ENCODE data around the gene PLPP3. TPM values are rescaled to one million over a fixed set of nuclear protein-coding genes. Genes with fewer than 3 reads are reported as not detected.

The PLPP3 gene
- total and polyA plus RNA-seq, 5 experiments from 2014 or later, result not detected

DNA sequence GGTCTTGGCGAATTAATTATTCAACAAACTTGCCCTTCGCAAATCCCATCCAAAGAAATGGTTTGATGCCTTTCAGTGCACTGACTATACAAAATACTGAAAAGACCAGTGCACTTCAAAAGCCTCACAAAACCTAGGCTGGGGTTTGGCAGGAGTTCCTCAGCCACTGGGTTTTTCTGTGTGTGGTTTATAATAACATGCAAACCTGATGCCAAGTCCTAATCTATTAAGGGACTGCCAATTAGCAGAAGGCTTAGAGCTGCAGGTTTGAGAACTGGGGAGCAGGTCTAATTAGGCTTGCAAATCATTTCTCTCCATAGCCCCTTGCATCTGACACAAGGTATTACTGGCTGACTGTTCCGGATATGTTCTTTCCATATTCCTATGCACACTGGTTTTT is 27.7 kb downstream of the PLPP3 start:
- peaks cover 0 to 5% (median 0%) of the 10 kb centered on the region in 9 donors for H3K9me3 Mint-ChIP-seq
- no peak overlapping the region for H3K27ac Mint-ChIP-seq
- DNase-seq, result no peak
- ATAC-seq, result no peak
- POLR2A ChIA-PET, result no interaction called here
- no peaks in the 10 kb centered on the region for H3K4me1 Mint-ChIP-seq
- no peak overlapping the region for H3K4me3 Mint-ChIP-seq
- no peaks in the 10 kb centered on the region for H3K36me3 Mint-ChIP-seq
- peaks cover 0 to 11% (median 2%) of the 10 kb centered on the region in 5 donors for H3K27me3 Mint-ChIP-seq

DNA sequence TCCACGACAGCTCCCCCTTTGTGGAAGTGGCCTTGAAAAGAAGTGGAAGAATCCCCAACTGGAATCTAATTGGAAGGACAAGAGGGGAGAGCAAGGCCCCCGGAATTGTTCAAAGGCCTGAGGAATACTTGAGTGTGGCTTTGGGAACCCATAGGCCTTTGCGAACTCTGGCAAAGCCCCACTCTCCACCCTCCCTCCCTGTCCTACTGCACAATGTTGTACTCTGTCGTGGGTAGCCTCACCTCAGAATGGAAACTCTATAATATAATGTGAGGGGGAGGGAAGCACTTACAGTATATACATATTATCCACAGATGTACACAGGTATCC is 28.5 kb downstream of the PLPP3 start:
- Mint-ChIP-seq H3K4me1 (no peaks in the 10 kb centered on the region), H3K36me3 (no peaks in the 10 kb centered on the region), H3K9me3 (no peaks in the 10 kb centered on the region), H3K27me3 (peaks cover 0 to 11% (median 2%) of the 10 kb centered on the region in 5 donors), H3K4me3 (no peak overlapping the region), H3K27ac (no peak overlapping the region)
- POLR2A ChIA-PET, result no interaction called here
- no peak for ATAC-seq
- no peak for DNase-seq

- Mint-ChIP-seq H3K27me3 (peaks cover 0 to 11% (median 2%) of the 10 kb centered on the region in 5 donors), H3K4me3 (no peak overlapping the region), H3K4me1 (no peaks in the 10 kb centered on the region), H3K27ac (no peak overlapping the region), H3K9me3 (no peaks in the 10 kb centered on the region), H3K36me3 (no peaks in the 10 kb centered on the region)
- no peak for ATAC-seq
- no peak for DNase-seq
- POLR2A ChIA-PET, result no interaction called here
These were observed 29.1 kb downstream of the PLPP3 start for GRCh38 chr1:56550138-56550858.

DNA sequence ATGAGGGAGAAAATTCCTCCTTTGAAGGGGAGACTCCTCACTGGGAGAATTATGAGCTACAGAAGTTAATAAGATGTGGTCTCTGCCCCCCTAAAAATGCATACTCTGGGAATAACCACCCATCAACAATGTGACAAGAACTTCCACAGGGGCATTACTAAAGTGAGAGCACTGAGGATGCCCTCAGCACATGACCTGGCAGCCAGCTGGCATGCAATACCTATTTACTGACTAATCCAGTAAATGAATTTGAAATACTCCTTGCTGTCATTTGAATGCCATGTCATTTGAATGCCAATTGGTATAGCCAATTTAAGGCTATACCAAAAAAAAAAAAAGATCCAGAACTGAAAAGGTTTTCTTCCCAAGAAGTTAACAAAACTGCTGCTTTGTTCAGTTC is 30.8 kb downstream of the PLPP3 start:
- H3K4me3 Mint-ChIP-seq, result no peak overlapping the region
- ATAC-seq (no peak), DNase-seq (no peak)
- H3K36me3 Mint-ChIP-seq, result no peaks in the 10 kb centered on the region
- no peaks in the 10 kb centered on the region for H3K9me3 Mint-ChIP-seq
- H3K27ac Mint-ChIP-seq, result no peak overlapping the region
- H3K4me1 Mint-ChIP-seq, result no peaks in the 10 kb centered on the region
- H3K27me3 Mint-ChIP-seq, result peaks cover 0 to 10% (median 2%) of the 10 kb centered on the region in 5 donors
- POLR2A ChIA-PET, result no interaction called here

DNA sequence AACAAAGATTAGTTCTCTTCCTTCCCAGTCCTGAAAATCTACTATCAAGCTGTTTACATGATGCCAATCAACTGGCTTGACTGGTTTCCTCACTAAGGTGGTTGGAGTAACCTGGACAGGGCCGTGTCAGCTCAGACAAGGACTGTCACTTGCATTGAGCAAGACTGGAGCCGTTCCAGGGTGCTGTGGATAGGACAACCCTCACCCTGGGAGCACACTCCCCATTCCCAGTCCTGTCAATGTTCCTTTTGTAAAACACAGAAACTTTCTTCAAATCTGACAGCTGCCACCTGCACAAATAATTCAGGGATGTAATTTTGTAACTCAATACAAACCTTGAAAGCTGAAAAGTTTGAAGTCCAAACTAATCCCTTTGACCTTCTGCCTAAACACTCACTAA is 31.4 kb downstream of the PLPP3 start:
- no peaks in the 10 kb centered on the region for H3K9me3 Mint-ChIP-seq
- H3K27ac Mint-ChIP-seq, result no peak overlapping the region
- DNase-seq (no peak), ATAC-seq (no peak)
- H3K36me3 Mint-ChIP-seq, result no peaks in the 10 kb centered on the region
- no peaks in the 10 kb centered on the region for H3K4me1 Mint-ChIP-seq
- H3K27me3 Mint-ChIP-seq, result peaks cover 0 to 8% (median 2%) of the 10 kb centered on the region in 5 donors
- POLR2A ChIA-PET, result no interaction called here
- H3K4me3 Mint-ChIP-seq, result no peak overlapping the region

DNA sequence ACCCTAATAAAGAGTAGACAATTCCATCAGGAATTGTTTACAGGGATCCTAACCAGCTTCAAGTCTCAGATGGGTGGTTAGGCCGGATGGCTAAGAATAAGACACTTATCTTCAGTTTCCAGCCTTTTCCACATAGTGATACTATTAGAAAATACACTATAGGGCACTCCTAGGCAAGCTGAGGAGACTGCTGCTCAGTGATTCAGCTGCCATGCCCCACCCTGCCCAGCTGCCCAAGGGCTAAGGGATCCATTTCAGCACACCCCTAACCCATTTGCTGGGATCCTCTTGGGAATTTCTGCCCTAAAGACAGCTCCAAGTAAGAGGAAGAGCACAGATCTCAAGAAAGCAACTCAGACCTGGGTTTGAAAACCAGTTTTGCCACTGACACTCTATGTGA is 31.9 kb downstream of the PLPP3 start:
- DNase-seq, result no peak
- POLR2A ChIA-PET, result no interaction called here
- ATAC-seq, result no peak
- Mint-ChIP-seq H3K9me3 (no peaks in the 10 kb centered on the region), H3K36me3 (no peaks in the 10 kb centered on the region), H3K27me3 (peaks cover 0 to 8% (median 2%) of the 10 kb centered on the region in 5 donors), H3K27ac (no peak overlapping the region), H3K4me3 (no peak overlapping the region), H3K4me1 (no peaks in the 10 kb centered on the region)

DNA sequence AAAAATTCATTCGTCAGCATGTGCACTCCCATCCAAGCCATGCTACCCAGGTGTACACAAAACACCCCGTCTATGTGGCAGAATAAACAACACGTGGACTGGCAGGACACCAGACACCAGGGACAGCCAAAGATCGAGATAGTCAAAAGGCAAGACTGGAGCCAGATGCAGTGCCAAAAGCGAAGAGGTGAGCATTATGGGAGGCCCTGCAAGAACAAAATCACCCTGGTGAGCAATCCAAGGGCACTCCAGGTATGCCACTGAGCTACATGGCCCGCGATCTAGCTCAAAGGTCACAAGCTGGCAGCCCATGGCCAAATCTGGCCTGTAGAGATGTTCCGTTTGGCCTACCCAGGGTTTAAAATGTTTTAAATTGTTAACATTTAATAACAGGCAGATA is 33.7 kb downstream of the PLPP3 start:
- DNase-seq (no peak), ATAC-seq (no peak)
- H3K4me3 Mint-ChIP-seq, result no peak overlapping the region
- H3K27ac Mint-ChIP-seq, result no peak overlapping the region
- POLR2A ChIA-PET, result no interaction called here
- H3K4me1 Mint-ChIP-seq, result no peaks in the 10 kb centered on the region
- H3K9me3 Mint-ChIP-seq, result no peaks in the 10 kb centered on the region
- H3K36me3 Mint-ChIP-seq, result no peaks in the 10 kb centered on the region
- H3K27me3 Mint-ChIP-seq, result peaks cover 0 to 7% (median 0%) of the 10 kb centered on the region in 5 donors

- no peaks in the 10 kb centered on the region for H3K36me3 Mint-ChIP-seq
- peaks cover 0 to 7% (median 0%) of the 10 kb centered on the region in 5 donors for H3K27me3 Mint-ChIP-seq
- no peak overlapping the region for H3K27ac Mint-ChIP-seq
- H3K4me1 Mint-ChIP-seq, result no peaks in the 10 kb centered on the region
- no peak for DNase-seq
- POLR2A ChIA-PET, result no interaction called here
- H3K4me3 Mint-ChIP-seq, result no peak overlapping the region
- ATAC-seq, result no peak
- no peaks in the 10 kb centered on the region for H3K9me3 Mint-ChIP-seq
These were observed 35.4 kb downstream of the PLPP3 start for GRCh38 chr1:56543783-56544612.

DNA sequence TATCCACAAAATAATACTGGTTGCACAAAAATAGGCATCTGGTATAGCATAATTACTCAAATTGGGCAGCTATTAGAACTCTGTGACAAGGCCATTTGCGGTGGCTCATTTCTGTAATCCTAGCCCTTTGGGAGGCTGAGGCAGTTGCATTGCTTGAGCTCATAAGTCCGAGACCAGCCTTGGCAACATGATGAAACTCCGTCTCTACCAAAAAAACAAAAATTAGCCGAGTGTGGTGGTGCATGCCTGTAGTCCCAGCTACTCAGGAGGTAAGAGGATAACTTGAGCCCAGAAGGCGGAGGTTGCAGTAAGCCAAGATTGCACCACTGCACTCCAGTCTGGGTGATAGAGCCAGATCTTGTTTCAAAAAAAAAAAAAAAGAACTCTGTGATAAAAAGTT is 36.7 kb downstream of the PLPP3 start:
- Mint-ChIP-seq H3K4me3 (no peak overlapping the region), H3K9me3 (no peaks in the 10 kb centered on the region), H3K27ac (no peak overlapping the region), H3K4me1 (no peaks in the 10 kb centered on the region), H3K27me3 (peaks cover 0 to 7% (median 0%) of the 10 kb centered on the region in 5 donors), H3K36me3 (no peaks in the 10 kb centered on the region)
- POLR2A ChIA-PET, result no interaction called here
- no peak for DNase-seq
- no peak for ATAC-seq

GRCh38 chr1:56541408-56541807 is 38.0 kb downstream of the PLPP3 start:
- Mint-ChIP-seq H3K4me3 (no peak overlapping the region), H3K27ac (no peak overlapping the region), H3K36me3 (no peaks in the 10 kb centered on the region), H3K9me3 (no peaks in the 10 kb centered on the region), H3K27me3 (peaks cover 0 to 3% (median 0%) of the 10 kb centered on the region in 5 donors), H3K4me1 (no peaks in the 10 kb centered on the region)
- no peak for ATAC-seq
- POLR2A ChIA-PET, result interaction anchor here (0.7 kb wide), 1 partner anchor 1009 kb away, joined by 5 read pairs; no protein-coding TSS in a partner anchor
- DNase-seq, result no peak

DNA sequence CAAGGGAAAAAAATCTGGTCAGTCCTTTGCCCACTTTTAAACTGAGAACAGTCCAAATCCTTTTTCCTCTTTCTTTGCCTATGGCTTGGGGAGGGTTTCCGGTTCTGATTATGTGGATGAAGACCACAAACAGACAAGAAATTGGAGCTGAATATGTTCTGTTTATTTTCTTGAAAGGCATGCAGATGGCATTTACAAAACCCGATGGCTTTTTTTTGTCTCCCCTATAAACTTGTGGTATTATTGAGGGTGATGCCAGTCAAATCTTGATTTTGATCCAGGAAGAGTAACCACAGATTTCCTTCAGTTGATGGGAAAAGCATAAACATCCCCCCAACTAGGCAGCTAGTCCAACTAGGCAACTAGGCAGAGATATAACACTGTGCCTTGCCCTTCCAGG is 38.9 kb downstream of the PLPP3 start:
- H3K9me3 Mint-ChIP-seq, result no peaks in the 10 kb centered on the region
- H3K36me3 Mint-ChIP-seq, result no peaks in the 10 kb centered on the region
- no peaks in the 10 kb centered on the region for H3K4me1 Mint-ChIP-seq
- H3K4me3 Mint-ChIP-seq, result no peak overlapping the region
- no peak for ATAC-seq
- peaks cover 0 to 3% (median 0%) of the 10 kb centered on the region in 5 donors for H3K27me3 Mint-ChIP-seq
- POLR2A ChIA-PET, result no interaction called here
- DNase-seq, result no peak
- no peak overlapping the region for H3K27ac Mint-ChIP-seq

DNA sequence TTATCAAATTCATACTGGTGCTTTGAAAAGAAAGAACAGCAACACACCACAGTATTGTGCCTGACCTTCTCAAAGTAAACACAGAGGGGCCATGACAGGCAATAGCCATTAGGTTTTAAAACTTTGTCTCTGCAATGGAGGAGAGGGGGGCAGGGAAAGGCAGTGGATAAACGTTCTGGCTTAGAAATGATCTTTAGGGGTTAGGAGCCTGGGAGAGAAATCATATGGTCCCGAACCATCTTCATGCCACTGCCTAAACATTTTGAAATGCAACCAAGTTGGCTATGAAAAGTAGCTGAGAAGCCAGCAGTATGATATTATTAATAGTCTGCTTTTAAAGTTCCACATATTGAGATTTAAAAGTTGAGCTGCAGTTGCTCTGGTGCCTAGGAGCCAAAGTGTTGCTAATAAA is 39.8 kb downstream of the PLPP3 start:
- Mint-ChIP-seq H3K9me3 (no peaks in the 10 kb centered on the region), H3K4me1 (no peaks in the 10 kb centered on the region), H3K27me3 (peaks cover 0 to 4% (median 2%) of the 10 kb centered on the region in 5 donors), H3K36me3 (no peaks in the 10 kb centered on the region), H3K4me3 (no peak overlapping the region), H3K27ac (no peak overlapping the region)
- POLR2A ChIA-PET, result no interaction called here
- DNase-seq (no peak), ATAC-seq (no peak)

DNA sequence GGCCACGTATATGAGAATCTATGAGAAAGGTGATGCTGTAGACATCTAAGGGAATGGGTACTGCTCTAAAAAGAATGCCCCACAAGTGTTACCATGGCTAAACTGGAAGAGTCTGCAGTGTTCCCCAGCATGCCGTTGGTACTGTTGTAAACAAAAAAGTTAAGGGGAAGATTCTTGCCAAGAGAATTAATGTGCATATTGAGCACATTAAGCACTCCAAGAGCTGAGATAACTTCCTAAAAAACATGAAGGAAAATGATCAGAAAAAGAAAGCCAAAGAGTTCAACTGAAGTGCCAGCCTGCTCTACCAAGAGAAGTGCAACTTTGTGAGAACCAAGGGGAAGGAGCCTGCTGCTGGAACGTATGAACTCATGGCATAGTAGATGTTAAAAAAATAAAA is 40.8 kb downstream of the PLPP3 start:
- ATAC-seq, result no peak
- no peaks in the 10 kb centered on the region for H3K9me3 Mint-ChIP-seq
- H3K27ac Mint-ChIP-seq, result no peak overlapping the region

More for the DNA sequence above, 40.8 kb downstream of the PLPP3 start:
- no peaks in the 10 kb centered on the region for H3K36me3 Mint-ChIP-seq
- H3K4me3 Mint-ChIP-seq, result no peak overlapping the region
- H3K27me3 Mint-ChIP-seq, result peaks cover 0 to 7% (median 3%) of the 10 kb centered on the region in 5 donors
- DNase-seq, result no peak
- no peaks in the 10 kb centered on the region for H3K4me1 Mint-ChIP-seq
- POLR2A ChIA-PET, result no interaction called here
